OCI-LY1 (cell line): Measurements from ENCODE around the gene ELN.

ENCODE experiments used
- H2AFZ ChIP-seq: fragments of 200-600 bp; sonication (generic), shearing (Covaris generic); 2 replicates; pipeline ENCODE4 v1.6.0; 2014; ENCODE audit warnings: antibody characterized with exemption, mild to moderate bottlenecking, low read length
- H3F3A ChIP-seq: fragments of 200-600 bp; sonication (generic), shearing (Covaris generic); 2 replicates; pipeline ENCODE4 v1.6.0; 2014; ENCODE audit warnings: mild to moderate bottlenecking, antibody characterized with exemption, low read length, moderate library complexity; ENCODE audit not compliant: insufficient read depth
- H3K27ac ChIP-seq: fragments of 200-600 bp; sonication (generic); 2 replicates; pipeline ENCODE4 v1.5.1; 2014; ENCODE audit warnings: low read length, mixed run types, mild to moderate bottlenecking, low read depth; ENCODE audit not compliant: poor library complexity, severe bottlenecking
- H3K27me3 ChIP-seq: fragments of 200-600 bp; sonication (generic); 2 replicates; pipeline ENCODE4 v1.6.0; 2014; ENCODE audit warnings: antibody characterized with exemption, mild to moderate bottlenecking, low read length, moderate library complexity; ENCODE audit not compliant: insufficient read depth
- H3K36me3 ChIP-seq: fragments of 200-600 bp; sonication (generic); 2 replicates; pipeline ENCODE4 v1.6.1; 2014; ENCODE audit warnings: mild to moderate bottlenecking, antibody characterized with exemption, low read length, moderate library complexity, mixed read lengths; ENCODE audit not compliant: insufficient read depth
- H3K4me1 ChIP-seq: fragments of 200-600 bp; sonication (generic); 2 replicates; pipeline ENCODE4 v1.5.1; 2014; ENCODE audit warnings: mild to moderate bottlenecking, low read length, moderate library complexity; ENCODE audit not compliant: insufficient read depth, severe bottlenecking
- H3K4me2 ChIP-seq: fragments of 200-600 bp; sonication (generic), shearing (Covaris generic); 2 replicates; pipeline ENCODE4 v1.6.1; 2014; ENCODE audit warnings: low read length
- H3K4me3 ChIP-seq: fragments of 200-600 bp; sonication (generic); 2 replicates; pipeline ENCODE4 v1.5.1; 2014; ENCODE audit warnings: low read length, low read depth, mild to moderate bottlenecking, mixed read lengths; ENCODE audit not compliant: poor library complexity, severe bottlenecking
- H3K79me2 ChIP-seq: fragments of 200-600 bp; shearing (Covaris generic); 2 replicates; pipeline ENCODE4 v1.6.1; 2016; ENCODE audit warnings: mixed run types, low read length, mixed read lengths; ENCODE audit not compliant: insufficient read depth
- H3K9ac ChIP-seq: fragments of 200-600 bp; sonication (generic), shearing (Covaris generic); 2 replicates; pipeline ENCODE4 v1.6.1; 2014; ENCODE audit warnings: mild to moderate bottlenecking, low read length, mixed read lengths
- H3K9me2 ChIP-seq: fragments of 200-600 bp; sonication (generic), shearing (Covaris generic); 2 replicates; pipeline ENCODE4 v1.6.1; 2014; ENCODE audit warnings: low read depth, mild to moderate bottlenecking, low read length, mixed read lengths
- H3K9me3 ChIP-seq: fragments of 200-600 bp; shearing (Covaris generic); 2 replicates; pipeline ENCODE4 v1.6.1; 2014; ENCODE audit warnings: low read length, mixed read lengths
- H4K20me1 ChIP-seq: fragments of 200-600 bp; sonication (generic), shearing (Covaris generic); 2 replicates; pipeline ENCODE4 v1.6.0; 2016; ENCODE audit warnings: mild to moderate bottlenecking, low read length; ENCODE audit not compliant: insufficient read depth
- CTCF ChIP-seq: fragments of 200-600 bp; sonication (generic), shearing (Covaris generic); IDR thresholded peaks from 2 replicates; pipeline ENCODE4 v1.5.1; 2017; ENCODE audit warnings: mild to moderate bottlenecking, antibody characterized with exemption, low read length, moderate library complexity, mixed read lengths
- EZH2 ChIP-seq: fragments of 200-600 bp; sonication (generic), shearing (Covaris generic); IDR thresholded peaks from 2 replicates; pipeline ENCODE4 v1.8.0; 2017; ENCODE audit warnings: borderline replicate concordance, mixed run types, mild to moderate bottlenecking, antibody characterized with exemption, low read length, moderate library complexity, mixed read lengths

The ELN gene

GRCh38 chr7:74058486-74058885 is 30.5 kb downstream of the ELN start:
- no peak for TF ChIP-seq EZH2
- TF ChIP-seq CTCF: no peak
- Histone ChIP-seq H3F3A (no peaks in the 10 kb centered on the region), H3K27ac (no peak overlapping the region), H3K4me1 (peaks cover 9% of the 10 kb centered on the region), H3K27me3 (peaks cover 6% of the 10 kb centered on the region; the same call in 1 of the 2 replicates), H3K36me3 (no peaks in the 10 kb centered on the region), H3K9me2 (no peaks in the 10 kb centered on the region), H3K9me3 (no peaks in the 10 kb centered on the region), H2AFZ (no peak overlapping the region), H3K79me2 (no peaks in the 10 kb centered on the region), H3K4me3 (no peak overlapping the region), H3K9ac (no peak overlapping the region), H3K4me2 (no peak overlapping the region), H4K20me1 (no peaks in the 10 kb centered on the region)

- Histone ChIP-seq H4K20me1 (no peaks in the 10 kb centered on the region), H3K27me3 (peaks cover 10% of the 10 kb centered on the region; the same call in 1 of the 2 replicates), H3K9me2 (no peaks in the 10 kb centered on the region), H3K36me3 (no peaks in the 10 kb centered on the region), H3K9me3 (no peaks in the 10 kb centered on the region), H3K9ac (no peak overlapping the region), H3K4me3 (no peak overlapping the region), H3K4me1 (peaks cover 9% of the 10 kb centered on the region), H3K4me2 (no peak overlapping the region), H2AFZ (no peak overlapping the region), H3K79me2 (no peaks in the 10 kb centered on the region), H3F3A (no peaks in the 10 kb centered on the region), H3K27ac (no peak overlapping the region)
- TF ChIP-seq EZH2 (no peak), CTCF (no peak)
Measured at GRCh38 chr7:74059037-74059436, 31.1 kb downstream of the ELN start.

GRCh38 chr7:74059681-74060588 is 32.0 kb downstream of the ELN start:
- H3K27ac ChIP-seq: no peak overlapping the region
- no peak overlapping the region for H3K9ac ChIP-seq
- no peak overlapping the region for H3K4me2 ChIP-seq
- H4K20me1 ChIP-seq: no peaks in the 10 kb centered on the region
- no peak overlapping the region for H3K4me3 ChIP-seq
- H2AFZ ChIP-seq: no peak overlapping the region
- H3K27me3 ChIP-seq: peaks cover 10% of the 10 kb centered on the region; the same call in 1 of the 2 replicates
- no peaks in the 10 kb centered on the region for H3K9me3 ChIP-seq
- H3K79me2 ChIP-seq: no peaks in the 10 kb centered on the region
- no peaks in the 10 kb centered on the region for H3K36me3 ChIP-seq
- peaks cover 9% of the 10 kb centered on the region for H3K4me1 ChIP-seq
- no peak for TF ChIP-seq EZH2
- no peak for TF ChIP-seq CTCF
- H3K9me2 ChIP-seq: no peaks in the 10 kb centered on the region
- H3F3A ChIP-seq: no peaks in the 10 kb centered on the region
